Upper lobe of left lung (tissue), 6 donors: ENCODE measurements around the gene FPR2. TPM values are rescaled to one million over a fixed set of nuclear protein-coding genes. Genes with fewer than 3 reads are reported as not detected.

Source experiments
- ATAC-seq, 2 donors: fragments of 200-7000 bp; cut with Tn5 transposase; one replicate each; pipeline ENCODE4 v1.9.1; 2022; ENCODE audit warnings: mild to moderate bottlenecking in 2 of 2, moderate library complexity in 2 of 2; ENCODE audit not compliant: low FRiP score in 2 of 2
- DNase-seq, 2 donors: peaks; one replicate each; pipeline ENCODE4 v3.0.0-alpha.2; 2019 to 2020
- H3K27ac ChIP-seq, 4 donors: fragments of 200-600 bp; sonication (generic); one replicate each; pipeline ENCODE4 v1.5.1; 2016 to 2019
- H3K27me3 ChIP-seq, 4 donors: fragments of 200-600 bp; sonication (generic); one replicate each; pipeline ENCODE4 v1.5.1; 2017 to 2019
- H3K36me3 ChIP-seq, 4 donors: fragments of 200-600 bp; sonication (generic); one replicate each; pipeline ENCODE4 v1.5.1; 2016 to 2019
- H3K4me1 ChIP-seq, 4 donors: fragments of 200-600 bp; sonication (generic); one replicate each; pipeline ENCODE4 v1.5.1; 2018 to 2019
- H3K4me3 ChIP-seq, 4 donors: fragments of 200-600 bp; sonication (generic); one replicate each; pipeline ENCODE4 v1.5.1; 2017 to 2019; ENCODE audit warnings: mild to moderate bottlenecking in 2 of 4, moderate library complexity in 1 of 4
- H3K9me3 ChIP-seq, 4 donors: fragments of 200-600 bp; sonication (generic); one replicate each; pipeline ENCODE4 v1.5.1; 2018 to 2019
- EP300 ChIP-seq, 4 donors: sonication (generic); formaldehyde crosslinking; IDR thresholded peaks; one replicate each; pipeline ENCODE4 v1.5.1; 2017; ENCODE audit warnings: antibody characterized with exemption in 4 of 4, control low read depth in 2 of 4
- POLR2A ChIP-seq, 4 donors: fragments of 450-650 bp; IDR thresholded peaks; one replicate each; pipeline ENCODE4 v1.5.1; 2016 to 2017; ENCODE audit warnings: antibody characterized with exemption in 4 of 4, mild to moderate bottlenecking in 2 of 4
- POLR2AphosphoS5 ChIP-seq, 2 donors: sonication (generic); formaldehyde crosslinking; IDR thresholded peaks; one replicate each; pipeline ENCODE4 v1.5.1; 2017; ENCODE audit warnings: antibody characterized with exemption in 2 of 2
- WGBS, 2 donors: methylation state at CpG; one replicate each; pipeline ENCODE4 v1.1.5; 2017 to 2018; 5-methylcytosine and 5-hydroxymethylcytosine counted together
- total RNA-seq, 6 donors: library from RNA; depleted of rRNA in 4 of 6; stranded (reverse); fragments of >200 nt in 4 of 6; gene quantifications; one replicate each; pipeline versions ENCODE4 v1.1.0 to v1.2.1, GENCODE V29; 2016 to 2021
- TF ChIP-seq, protein P1 (sequence below), 6 experiments: fragments of 450-650 bp in 4 of 6; fragments of 200-600 bp in 2 of 6; sonication (generic) in 2 of 6; IDR thresholded peaks; one replicate each; pipeline ENCODE4 v1.5.1; 2016 to 2019; ENCODE audit warnings: antibody characterized with exemption in 6 of 6
- donor health status: DM: no; HTN: no; CAD: no; lungs with moderate emphysema.
- donor health status: DM: no; HTN: yes; CAD: no; lungs with severe emphysema.

FPR2 gene
- total RNA-seq, 6 donors from 2014 or later, result 4.2 to 52.4 (median 20.5) TPM

GRCh38 chr19:51779181-51779580 is 18.2 kb downstream of the FPR2 start:
- Histone ChIP-seq H3K27me3 (no peaks in the 10 kb centered on the region), H3K9me3 (no peaks in the 10 kb centered on the region), H3K27ac (no peak overlapping the region), H3K4me1 (peaks cover 2 to 10% (median 5%) of the 10 kb centered on the region in 4 donors), H3K36me3 (no peaks in the 10 kb centered on the region), H3K4me3 (no peak overlapping the region)
- no peak for TF ChIP-seq POLR2AphosphoS5 (IDR thresholded peaks at IDR 0.05)
- no peak for TF ChIP-seq POLR2A (IDR thresholded peaks at IDR 0.05)
- TF ChIP-seq, protein P1, sequence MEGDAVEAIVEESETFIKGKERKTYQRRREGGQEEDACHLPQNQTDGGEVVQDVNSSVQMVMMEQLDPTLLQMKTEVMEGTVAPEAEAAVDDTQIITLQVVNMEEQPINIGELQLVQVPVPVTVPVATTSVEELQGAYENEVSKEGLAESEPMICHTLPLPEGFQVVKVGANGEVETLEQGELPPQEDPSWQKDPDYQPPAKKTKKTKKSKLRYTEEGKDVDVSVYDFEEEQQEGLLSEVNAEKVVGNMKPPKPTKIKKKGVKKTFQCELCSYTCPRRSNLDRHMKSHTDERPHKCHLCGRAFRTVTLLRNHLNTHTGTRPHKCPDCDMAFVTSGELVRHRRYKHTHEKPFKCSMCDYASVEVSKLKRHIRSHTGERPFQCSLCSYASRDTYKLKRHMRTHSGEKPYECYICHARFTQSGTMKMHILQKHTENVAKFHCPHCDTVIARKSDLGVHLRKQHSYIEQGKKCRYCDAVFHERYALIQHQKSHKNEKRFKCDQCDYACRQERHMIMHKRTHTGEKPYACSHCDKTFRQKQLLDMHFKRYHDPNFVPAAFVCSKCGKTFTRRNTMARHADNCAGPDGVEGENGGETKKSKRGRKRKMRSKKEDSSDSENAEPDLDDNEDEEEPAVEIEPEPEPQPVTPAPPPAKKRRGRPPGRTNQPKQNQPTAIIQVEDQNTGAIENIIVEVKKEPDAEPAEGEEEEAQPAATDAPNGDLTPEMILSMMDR (IDR thresholded peaks at IDR 0.05), result no peak
- no peak for TF ChIP-seq EP300 (IDR thresholded peaks at IDR 0.05)
- WGBS, 2 donors, result 56 to 57% methylated on average over 1 of the region's 1 CpG
- DNase-seq (no peak), ATAC-seq (no peak)

DNA sequence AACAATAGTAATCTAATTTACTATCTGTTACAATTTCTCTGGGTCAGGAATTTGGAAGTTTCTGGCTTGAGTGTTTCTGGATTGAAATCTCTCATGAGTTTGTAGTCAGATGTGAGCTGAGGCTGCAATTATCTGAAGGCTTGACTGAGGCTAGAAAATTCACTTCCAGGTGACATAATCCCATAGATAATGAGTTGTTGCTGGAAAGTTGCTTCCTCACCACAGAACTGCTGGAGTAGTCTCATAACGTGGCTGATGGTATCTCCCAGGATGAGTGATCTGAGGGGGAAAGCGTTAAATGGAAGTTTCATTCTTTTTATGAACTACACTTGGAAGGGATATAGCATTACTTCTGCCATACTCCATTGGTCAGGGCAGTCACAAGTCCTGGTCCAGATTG is 18.7 kb downstream of the FPR2 start:
- Histone ChIP-seq H3K27me3 (no peaks in the 10 kb centered on the region), H3K36me3 (no peaks in the 10 kb centered on the region), H3K4me1 (peaks cover 2 to 11% (median 5%) of the 10 kb centered on the region in 4 donors), H3K9me3 (no peaks in the 10 kb centered on the region), H3K27ac (no peak overlapping the region), H3K4me3 (no peak overlapping the region)
- 62 to 68% methylated on average over 2 of the region's 2 CpGs for WGBS, 2 donors
- DNase-seq (no peak), ATAC-seq (no peak)
- TF ChIP-seq POLR2A (IDR thresholded peaks at IDR 0.05) (no peak), EP300 (IDR thresholded peaks at IDR 0.05) (no peak), POLR2AphosphoS5 (IDR thresholded peaks at IDR 0.05) (no peak)
- TF ChIP-seq, protein P1 (IDR thresholded peaks at IDR 0.05), result no peak

DNA sequence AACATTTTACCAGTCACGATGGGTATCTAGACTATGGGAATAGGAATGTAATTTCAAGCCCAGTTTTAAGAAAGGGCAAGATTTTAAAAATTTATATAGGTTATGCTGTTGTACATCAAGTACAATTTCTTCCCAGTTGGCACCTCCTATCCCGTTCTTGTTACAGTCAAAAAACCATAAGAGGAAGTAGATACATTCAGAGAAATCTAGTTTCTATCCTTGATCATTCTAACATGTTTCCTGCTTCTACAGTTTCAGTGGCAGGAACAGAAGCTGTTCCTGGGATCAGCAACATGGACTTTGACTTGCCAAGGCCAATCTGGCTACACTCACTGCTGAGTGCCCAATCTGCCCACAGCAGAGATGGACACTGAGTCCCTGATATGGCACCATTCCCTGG is 19.3 kb downstream of the FPR2 start:
- TF ChIP-seq, protein P1 (IDR thresholded peaks at IDR 0.05), result no peak
- TF ChIP-seq POLR2AphosphoS5 (IDR thresholded peaks at IDR 0.05) (no peak), POLR2A (IDR thresholded peaks at IDR 0.05) (no peak), EP300 (IDR thresholded peaks at IDR 0.05) (no peak)
- H3K27ac ChIP-seq, result no peak overlapping the region
- no peaks in the 10 kb centered on the region for H3K27me3 ChIP-seq
- peaks cover 2 to 16% (median 5%) of the 10 kb centered on the region in 4 donors for H3K4me1 ChIP-seq
- H3K4me3 ChIP-seq, result no peak overlapping the region
- 53 to 65% methylated on average over 2 of the region's 2 CpGs for WGBS, 2 donors
- H3K9me3 ChIP-seq, result no peaks in the 10 kb centered on the region
- ATAC-seq (no peak), DNase-seq (no peak)
- no peaks in the 10 kb centered on the region for H3K36me3 ChIP-seq

DNA sequence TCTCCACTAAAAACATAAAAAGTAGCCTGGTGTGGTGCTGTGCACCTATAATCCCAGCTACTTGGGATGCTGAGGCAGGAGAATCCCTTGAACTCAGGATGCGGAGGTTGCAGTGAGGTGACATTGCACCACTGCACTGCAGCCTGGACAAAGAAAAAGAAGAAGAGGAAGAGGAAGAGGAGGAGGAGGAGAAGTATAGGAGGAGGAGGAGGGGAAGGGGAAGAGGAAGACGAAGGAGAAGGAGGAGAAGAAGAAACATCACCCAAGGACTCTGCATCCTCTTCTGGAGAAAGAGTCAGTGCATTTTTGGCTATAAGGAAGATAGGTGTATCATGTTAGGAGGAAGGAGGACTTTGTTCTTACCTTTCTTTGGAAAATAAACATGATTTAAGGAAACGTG is 21.0 kb downstream of the FPR2 start:
- ATAC-seq (no peak), DNase-seq (no peak)
- Histone ChIP-seq H3K36me3 (no peaks in the 10 kb centered on the region), H3K9me3 (no peaks in the 10 kb centered on the region), H3K27ac (no peak overlapping the region), H3K4me1 (peaks cover 2 to 18% (median 6%) of the 10 kb centered on the region in 4 donors), H3K27me3 (no peaks in the 10 kb centered on the region), H3K4me3 (no peak overlapping the region)
- TF ChIP-seq POLR2A (IDR thresholded peaks at IDR 0.05) (no peak), EP300 (IDR thresholded peaks at IDR 0.05) (no peak), POLR2AphosphoS5 (IDR thresholded peaks at IDR 0.05) (no peak)
- TF ChIP-seq, protein P1 (IDR thresholded peaks at IDR 0.05), result no peak
- 46 to 51% methylated on average over 3 of the region's 3 CpGs for WGBS, 2 donors

GRCh38 chr19:51783372-51783771 is 22.4 kb downstream of the FPR2 start:
- Histone ChIP-seq H3K27ac (no peak overlapping the region), H3K9me3 (no peaks in the 10 kb centered on the region), H3K4me3 (no peak overlapping the region), H3K4me1 (peaks cover 0 to 9% (median 2%) of the 10 kb centered on the region in 4 donors), H3K36me3 (no peaks in the 10 kb centered on the region), H3K27me3 (no peaks in the 10 kb centered on the region)
- DNase-seq (no peak), ATAC-seq (peak; percentile 43 to 54)
- TF ChIP-seq EP300 (IDR thresholded peaks at IDR 0.05), result no peak
- TF ChIP-seq, protein P1 (IDR thresholded peaks at IDR 0.05), result peak in 3 of 6 experiments; percentile 18 to 32 (median 19)
- 27 to 32% methylated on average over 3 of the region's 3 CpGs for WGBS, 2 donors
